SK-N-SH (cell line): ENCODE results near the gene SPECC1L.

Source experiments
- CTCF ChIP-seq: fragments of 200-600 bp; sonication (generic); IDR thresholded peaks from 2 replicates; pipeline ENCODE4 v1.6.1; 2017; ENCODE audit warnings: antibody characterized with exemption, mild to moderate bottlenecking, moderate library complexity
- EP300 ChIP-seq, 2 experiments: IDR thresholded peaks; 2 replicates each; pipeline versions ENCODE4 v1.4.0 to v1.6.1; 2012; ENCODE audit warnings: borderline replicate concordance in 1 of 2, low read depth in 1 of 2, low read length in 1 of 2
- GATA2 ChIP-seq: sonication (generic); formaldehyde crosslinking; IDR thresholded peaks from 2 replicates; pipeline ENCODE4 v1.5.0; 2020; ENCODE audit warnings: mild to moderate bottlenecking, missing genetic modification reagents
- RAD21 ChIP-seq: IDR thresholded peaks from 2 replicates; pipeline ENCODE4 v1.6.1; 2012; ENCODE audit warnings: mild to moderate bottlenecking, low read length
- REST ChIP-seq: IDR thresholded peaks from 2 replicates; pipeline ENCODE4 v1.6.1; 2012; ENCODE audit warnings: mild to moderate bottlenecking, low read depth, low read length, moderate library complexity
- YY1 ChIP-seq: IDR thresholded peaks from 2 replicates; pipeline ENCODE4 v1.4.0; 2012; ENCODE audit warnings: low read depth, mild to moderate bottlenecking

GRCh38 chr22:24361976-24362646, 91.5 kb downstream of the SPECC1L start:
- TF ChIP-seq RAD21, result no peak
- no peak for TF ChIP-seq CTCF
- TF ChIP-seq YY1, result no peak
- no peak for TF ChIP-seq EP300 (IDR thresholded peaks at IDR 0.05; ENCODE audit: borderline replicate concordance in 1 of 2, low read depth in 1 of 2, low read length in 1 of 2)
- no peak for TF ChIP-seq GATA2 (CRISPR knock-in tag)
- no peak for TF ChIP-seq REST
